Measurements from ENCODE around the gene STARD6. TPM values are rescaled to one million over a fixed set of nuclear protein-coding genes. Genes with fewer than 3 reads are reported as not detected.
A peak's percentile ranks its signal among the peaks of the same experiment; 100 is the strongest.

The STARD6 gene
- total RNA-seq, 1 experiment from 2014 or later = not detected

DNA sequence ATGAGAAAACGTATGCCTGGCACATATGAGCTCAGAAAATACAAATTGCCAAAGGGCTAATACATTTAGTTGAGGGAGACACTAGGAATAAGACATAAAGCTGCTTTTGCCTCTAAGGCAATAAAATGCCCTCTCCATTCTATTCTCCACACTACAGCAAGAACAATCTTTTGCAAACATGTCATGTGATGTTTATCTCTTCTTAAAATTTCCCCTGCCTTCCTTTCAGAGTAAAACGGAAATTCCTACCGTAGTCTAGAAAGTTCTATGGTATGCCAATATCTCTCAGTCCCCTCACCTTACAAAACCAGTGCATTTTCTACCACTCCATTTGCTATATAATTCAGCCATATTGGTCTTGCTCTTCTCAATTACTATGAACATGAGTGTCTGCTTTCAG, 33.2 kb upstream of the STARD6 start (continued):
- TF ChIP-seq OVOL2 (CRISPR knock-in tag; IDR thresholded peaks at IDR 0.05; ENCODE audit: borderline replicate concordance) (no peak), RELA (CRISPR knock-in tag; IDR thresholded peaks at IDR 0.05; ENCODE audit: borderline replicate concordance) (no peak), SMAD3 (CRISPR knock-in tag; IDR thresholded peaks at IDR 0.05; ENCODE audit: borderline replicate concordance) (no peak), KAT7 (CRISPR knock-in tag; IDR thresholded peaks at IDR 0.05; ENCODE audit: borderline replicate concordance) (no peak), ZNF671 (CRISPR knock-in tag; IDR thresholded peaks at IDR 0.05) (no peak), PRRX2 (CRISPR knock-in tag; IDR thresholded peaks at IDR 0.05) (no peak), NFATC4 (CRISPR knock-in tag; IDR thresholded peaks at IDR 0.05) (no peak), ZNF423 (CRISPR knock-in tag; IDR thresholded peaks at IDR 0.05) (no peak), ETV6 (CRISPR knock-in tag; IDR thresholded peaks at IDR 0.05) (no peak), SP1 (CRISPR knock-in tag; conservative IDR thresholded peaks at IDR 0.05) (no peak)

DNA sequence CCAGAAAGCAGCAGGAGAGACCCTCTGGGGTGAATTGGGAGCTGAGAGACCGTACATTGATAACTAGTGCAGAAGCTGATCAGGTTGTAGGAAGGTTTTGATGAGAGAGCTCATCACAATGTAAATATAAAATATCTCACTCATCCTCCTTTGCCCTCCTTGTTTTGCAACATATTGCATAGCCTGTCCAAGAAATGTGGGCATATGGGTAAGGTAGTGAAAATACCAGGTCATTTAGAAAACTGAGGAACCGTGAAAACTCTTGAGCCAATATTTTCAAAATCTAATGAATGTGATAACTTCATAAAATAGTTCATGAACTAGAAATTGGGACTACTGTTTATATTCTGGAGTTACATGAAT, 31.5 kb upstream of the STARD6 start:
- Mint-ChIP-seq H3K36me3 (peaks cover 25% of the 10 kb centered on the region), H3K9me3 (peaks cover 26% of the 10 kb centered on the region), H3K27ac (peak overlapping the region; percentile 84), H3K4me3 (no peak overlapping the region), H3K4me1 (peaks cover 47% of the 10 kb centered on the region), H3K27me3 (ENCODE audit: low read depth) (no peaks in the 10 kb centered on the region)
- TF ChIP-seq TCF7 (CRISPR knock-in tag; IDR thresholded peaks at IDR 0.05; ENCODE audit: low read depth) = no peak
- TF ChIP-seq, protein P1, sequence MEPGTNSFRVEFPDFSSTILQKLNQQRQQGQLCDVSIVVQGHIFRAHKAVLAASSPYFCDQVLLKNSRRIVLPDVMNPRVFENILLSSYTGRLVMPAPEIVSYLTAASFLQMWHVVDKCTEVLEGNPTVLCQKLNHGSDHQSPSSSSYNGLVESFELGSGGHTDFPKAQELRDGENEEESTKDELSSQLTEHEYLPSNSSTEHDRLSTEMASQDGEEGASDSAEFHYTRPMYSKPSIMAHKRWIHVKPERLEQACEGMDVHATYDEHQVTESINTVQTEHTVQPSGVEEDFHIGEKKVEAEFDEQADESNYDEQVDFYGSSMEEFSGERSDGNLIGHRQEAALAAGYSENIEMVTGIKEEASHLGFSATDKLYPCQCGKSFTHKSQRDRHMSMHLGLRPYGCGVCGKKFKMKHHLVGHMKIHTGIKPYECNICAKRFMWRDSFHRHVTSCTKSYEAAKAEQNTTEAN (CRISPR knock-in tag; IDR thresholded peaks at IDR 0.05) = no peak
- no peak for TF ChIP-seq GTF2I (CRISPR knock-in tag; conservative IDR thresholded peaks at IDR 0.05)
- no peak for TF ChIP-seq TEAD1 (CRISPR knock-in tag; IDR thresholded peaks at IDR 0.05)
- TF ChIP-seq CREM (CRISPR knock-in tag; IDR thresholded peaks at IDR 0.05) = no peak
- no peak for TF ChIP-seq ZNF671 (CRISPR knock-in tag; IDR thresholded peaks at IDR 0.05)
- no peak for TF ChIP-seq KAT7 (CRISPR knock-in tag; IDR thresholded peaks at IDR 0.05; ENCODE audit: borderline replicate concordance)
- TF ChIP-seq SP1 (CRISPR knock-in tag; conservative IDR thresholded peaks at IDR 0.05) = no peak
- TF ChIP-seq, protein P2, sequence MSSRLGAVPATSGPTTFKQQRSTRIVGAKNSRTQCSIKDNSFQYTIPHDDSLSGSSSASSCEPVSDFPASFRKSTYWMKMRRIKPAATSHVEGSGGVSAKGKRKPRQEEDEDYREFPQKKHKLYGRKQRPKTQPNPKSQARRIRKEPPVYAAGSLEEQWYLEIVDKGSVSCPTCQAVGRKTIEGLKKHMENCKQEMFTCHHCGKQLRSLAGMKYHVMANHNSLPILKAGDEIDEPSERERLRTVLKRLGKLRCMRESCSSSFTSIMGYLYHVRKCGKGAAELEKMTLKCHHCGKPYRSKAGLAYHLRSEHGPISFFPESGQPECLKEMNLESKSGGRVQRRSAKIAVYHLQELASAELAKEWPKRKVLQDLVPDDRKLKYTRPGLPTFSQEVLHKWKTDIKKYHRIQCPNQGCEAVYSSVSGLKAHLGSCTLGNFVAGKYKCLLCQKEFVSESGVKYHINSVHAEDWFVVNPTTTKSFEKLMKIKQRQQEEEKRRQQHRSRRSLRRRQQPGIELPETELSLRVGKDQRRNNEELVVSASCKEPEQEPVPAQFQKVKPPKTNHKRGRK (CRISPR knock-in tag; IDR thresholded peaks at IDR 0.05; ENCODE audit: borderline replicate concordance) = no peak
- TF ChIP-seq ZNF138 (CRISPR knock-in tag; conservative IDR thresholded peaks at IDR 0.05) = no peak
- no peak for DNase-seq (ENCODE audit: low spot score)
- ATAC-seq = no peak
- CTCF ChIA-PET = no interaction called here
- POLR2A ChIA-PET = interaction anchor here (0.6 kb wide), 1 partner anchor 140 kb away, joined by 3 read pairs; no protein-coding TSS in a partner anchor

DNA sequence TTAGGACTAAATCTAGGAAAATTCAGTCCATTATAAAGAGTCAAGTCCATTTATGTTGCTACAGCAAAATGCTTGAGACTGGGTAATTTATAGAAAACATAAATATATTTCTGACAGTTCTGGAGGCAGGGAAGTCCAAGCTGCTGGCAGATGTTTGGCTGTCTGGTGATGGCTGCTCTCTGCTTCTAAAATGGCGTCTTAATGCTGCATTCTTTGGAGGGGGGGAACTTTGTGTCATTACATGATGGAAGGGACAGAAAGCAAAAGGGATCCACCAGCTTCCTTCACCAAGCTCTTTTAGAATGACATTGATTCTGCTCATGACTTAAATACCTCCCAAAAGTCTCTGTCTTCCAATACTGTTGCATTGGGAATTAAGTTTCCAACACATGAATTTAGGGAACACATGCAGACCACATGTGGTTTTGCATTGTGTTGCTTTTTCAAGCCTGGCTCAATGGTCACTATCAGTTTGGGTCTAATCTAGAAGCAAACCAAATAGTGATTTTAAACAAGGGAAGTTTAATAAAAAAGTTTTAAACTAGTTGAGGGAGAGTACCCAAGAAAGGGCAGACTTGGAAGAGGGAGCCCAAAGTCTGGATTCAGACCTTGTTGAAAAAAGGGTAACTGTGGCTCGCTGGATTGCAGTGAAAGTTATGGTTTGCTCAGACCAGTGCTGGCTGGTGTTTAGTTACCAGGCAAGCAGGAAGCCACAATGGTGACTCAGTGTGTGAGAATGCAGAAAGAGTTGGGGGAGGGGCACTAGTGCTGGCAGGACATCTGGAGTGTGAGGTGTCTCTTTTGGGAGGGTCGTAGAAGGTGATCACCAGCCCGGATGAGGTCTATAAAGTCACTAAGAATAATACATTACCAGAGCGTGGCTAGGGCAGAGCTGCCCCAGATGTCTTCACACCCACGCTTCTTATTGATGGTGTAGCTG, 30.8 kb upstream of the STARD6 start:
- Mint-ChIP-seq H3K27ac (peak overlapping the region; percentile 84), H3K27me3 (ENCODE audit: low read depth) (no peaks in the 10 kb centered on the region), H3K36me3 (peaks cover 25% of the 10 kb centered on the region), H3K4me1 (peaks cover 49% of the 10 kb centered on the region), H3K4me3 (no peak overlapping the region), H3K9me3 (peaks cover 26% of the 10 kb centered on the region)
- DNase-seq (ENCODE audit: low spot score) (peak; percentile 53), ATAC-seq (peak; percentile 94)
- ChIA-PET POLR2A (no interaction called here), CTCF (interaction anchor here (1.1 kb wide), 1 partner anchor 31 kb away, joined by 4 read pairs; the partner anchor contains the start of genes C18orf54 and STARD6)
- no peak for TF ChIP-seq CBFB (CRISPR knock-in tag; IDR thresholded peaks at IDR 0.05; ENCODE audit: low read depth)
- TF ChIP-seq MXD4 (CRISPR knock-in tag; IDR thresholded peaks at IDR 0.05; ENCODE audit: borderline replicate concordance) = no peak
- peak; percentile 55; the same call in 1 of the 2 replicates for TF ChIP-seq TEAD1 (CRISPR knock-in tag; IDR thresholded peaks at IDR 0.05)
- TF ChIP-seq, protein P3, sequence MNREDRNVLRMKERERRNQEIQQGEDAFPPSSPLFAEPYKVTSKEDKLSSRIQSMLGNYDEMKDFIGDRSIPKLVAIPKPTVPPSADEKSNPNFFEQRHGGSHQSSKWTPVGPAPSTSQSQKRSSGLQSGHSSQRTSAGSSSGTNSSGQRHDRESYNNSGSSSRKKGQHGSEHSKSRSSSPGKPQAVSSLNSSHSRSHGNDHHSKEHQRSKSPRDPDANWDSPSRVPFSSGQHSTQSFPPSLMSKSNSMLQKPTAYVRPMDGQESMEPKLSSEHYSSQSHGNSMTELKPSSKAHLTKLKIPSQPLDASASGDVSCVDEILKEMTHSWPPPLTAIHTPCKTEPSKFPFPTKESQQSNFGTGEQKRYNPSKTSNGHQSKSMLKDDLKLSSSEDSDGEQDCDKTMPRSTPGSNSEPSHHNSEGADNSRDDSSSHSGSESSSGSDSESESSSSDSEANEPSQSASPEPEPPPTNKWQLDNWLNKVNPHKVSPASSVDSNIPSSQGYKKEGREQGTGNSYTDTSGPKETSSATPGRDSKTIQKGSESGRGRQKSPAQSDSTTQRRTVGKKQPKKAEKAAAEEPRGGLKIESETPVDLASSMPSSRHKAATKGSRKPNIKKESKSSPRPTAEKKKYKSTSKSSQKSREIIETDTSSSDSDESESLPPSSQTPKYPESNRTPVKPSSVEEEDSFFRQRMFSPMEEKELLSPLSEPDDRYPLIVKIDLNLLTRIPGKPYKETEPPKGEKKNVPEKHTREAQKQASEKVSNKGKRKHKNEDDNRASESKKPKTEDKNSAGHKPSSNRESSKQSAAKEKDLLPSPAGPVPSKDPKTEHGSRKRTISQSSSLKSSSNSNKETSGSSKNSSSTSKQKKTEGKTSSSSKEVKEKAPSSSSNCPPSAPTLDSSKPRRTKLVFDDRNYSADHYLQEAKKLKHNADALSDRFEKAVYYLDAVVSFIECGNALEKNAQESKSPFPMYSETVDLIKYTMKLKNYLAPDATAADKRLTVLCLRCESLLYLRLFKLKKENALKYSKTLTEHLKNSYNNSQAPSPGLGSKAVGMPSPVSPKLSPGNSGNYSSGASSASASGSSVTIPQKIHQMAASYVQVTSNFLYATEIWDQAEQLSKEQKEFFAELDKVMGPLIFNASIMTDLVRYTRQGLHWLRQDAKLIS (CRISPR knock-in tag; IDR thresholded peaks at IDR 0.05; ENCODE audit: borderline replicate concordance) = no peak
- TF ChIP-seq, protein P4, sequence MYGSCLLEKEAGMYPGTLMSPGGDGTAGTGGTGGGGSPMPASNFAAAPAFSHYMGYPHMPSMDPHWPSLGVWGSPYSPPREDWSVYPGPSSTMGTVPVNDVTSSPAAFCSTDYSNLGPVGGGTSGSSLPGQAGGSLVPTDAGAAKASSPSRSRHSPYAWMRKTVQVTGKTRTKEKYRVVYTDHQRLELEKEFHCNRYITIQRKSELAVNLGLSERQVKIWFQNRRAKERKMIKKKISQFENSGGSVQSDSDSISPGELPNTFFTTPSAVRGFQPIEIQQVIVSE (CRISPR knock-in tag; IDR thresholded peaks at IDR 0.05; ENCODE audit: borderline replicate concordance) = no peak
- TF ChIP-seq, protein P5, sequence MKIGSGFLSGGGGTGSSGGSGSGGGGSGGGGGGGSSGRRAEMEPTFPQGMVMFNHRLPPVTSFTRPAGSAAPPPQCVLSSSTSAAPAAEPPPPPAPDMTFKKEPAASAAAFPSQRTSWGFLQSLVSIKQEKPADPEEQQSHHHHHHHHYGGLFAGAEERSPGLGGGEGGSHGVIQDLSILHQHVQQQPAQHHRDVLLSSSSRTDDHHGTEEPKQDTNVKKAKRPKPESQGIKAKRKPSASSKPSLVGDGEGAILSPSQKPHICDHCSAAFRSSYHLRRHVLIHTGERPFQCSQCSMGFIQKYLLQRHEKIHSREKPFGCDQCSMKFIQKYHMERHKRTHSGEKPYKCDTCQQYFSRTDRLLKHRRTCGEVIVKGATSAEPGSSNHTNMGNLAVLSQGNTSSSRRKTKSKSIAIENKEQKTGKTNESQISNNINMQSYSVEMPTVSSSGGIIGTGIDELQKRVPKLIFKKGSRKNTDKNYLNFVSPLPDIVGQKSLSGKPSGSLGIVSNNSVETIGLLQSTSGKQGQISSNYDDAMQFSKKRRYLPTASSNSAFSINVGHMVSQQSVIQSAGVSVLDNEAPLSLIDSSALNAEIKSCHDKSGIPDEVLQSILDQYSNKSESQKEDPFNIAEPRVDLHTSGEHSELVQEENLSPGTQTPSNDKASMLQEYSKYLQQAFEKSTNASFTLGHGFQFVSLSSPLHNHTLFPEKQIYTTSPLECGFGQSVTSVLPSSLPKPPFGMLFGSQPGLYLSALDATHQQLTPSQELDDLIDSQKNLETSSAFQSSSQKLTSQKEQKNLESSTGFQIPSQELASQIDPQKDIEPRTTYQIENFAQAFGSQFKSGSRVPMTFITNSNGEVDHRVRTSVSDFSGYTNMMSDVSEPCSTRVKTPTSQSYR (CRISPR knock-in tag; IDR thresholded peaks at IDR 0.05) = peak; percentile 85; the same call in 1 of the 2 replicates
- TF ChIP-seq SMAD4 (CRISPR knock-in tag; IDR thresholded peaks at IDR 0.05) = no peak
- TF ChIP-seq ZNF671 (CRISPR knock-in tag; IDR thresholded peaks at IDR 0.05) = no peak
